Measurements from ENCODE around the gene GTF2E1.

The GTF2E1 gene

GRCh38 chr3:120770891-120771290 lies 28.3 kb downstream of the GTF2E1 start:
- ChIA-PET CTCF (interaction anchor here (1.7 kb wide), 1 partner anchor 24 kb away, joined by 9 read pairs; no protein-coding TSS in a partner anchor), POLR2A (no interaction called here)

GRCh38 chr3:120772081-120772480 lies 29.5 kb downstream of the GTF2E1 start:
- no peak overlapping the region for H3K27ac ChIP-seq (ENCODE audit: extremely low read depth, low read depth, low read length)
- H3K4me1 ChIP-seq (ENCODE audit: control insufficient read depth, insufficient read depth, low read length): peaks cover 4% of the 10 kb centered on the region; the same call in 1 of the 2 replicates
- POLR2A ChIA-PET: no interaction called here
- H3K9me3 ChIP-seq (ENCODE audit: control insufficient read depth, insufficient read depth, low read depth, low read length): no peaks in the 10 kb centered on the region
- no peak for TF ChIP-seq ZNF335 (tag by site-specific recombination; conservative IDR thresholded peaks at IDR 0.05)
- no peak for TF ChIP-seq ZNF521 (tag by site-specific recombination; IDR thresholded peaks at IDR 0.05)
- no peak for TF ChIP-seq ZBTB20 (tag by site-specific recombination; IDR thresholded peaks at IDR 0.05)
- TF ChIP-seq BCL11A (tag by site-specific recombination; IDR thresholded peaks at IDR 0.05; ENCODE audit: low read depth): no peak
- no peak for TF ChIP-seq ZNF23 (tag by site-specific recombination; IDR thresholded peaks at IDR 0.05; ENCODE audit: borderline replicate concordance)
- TF ChIP-seq ZNF549 (tag by site-specific recombination; IDR thresholded peaks at IDR 0.05): no peak
- TF ChIP-seq, protein P1, sequence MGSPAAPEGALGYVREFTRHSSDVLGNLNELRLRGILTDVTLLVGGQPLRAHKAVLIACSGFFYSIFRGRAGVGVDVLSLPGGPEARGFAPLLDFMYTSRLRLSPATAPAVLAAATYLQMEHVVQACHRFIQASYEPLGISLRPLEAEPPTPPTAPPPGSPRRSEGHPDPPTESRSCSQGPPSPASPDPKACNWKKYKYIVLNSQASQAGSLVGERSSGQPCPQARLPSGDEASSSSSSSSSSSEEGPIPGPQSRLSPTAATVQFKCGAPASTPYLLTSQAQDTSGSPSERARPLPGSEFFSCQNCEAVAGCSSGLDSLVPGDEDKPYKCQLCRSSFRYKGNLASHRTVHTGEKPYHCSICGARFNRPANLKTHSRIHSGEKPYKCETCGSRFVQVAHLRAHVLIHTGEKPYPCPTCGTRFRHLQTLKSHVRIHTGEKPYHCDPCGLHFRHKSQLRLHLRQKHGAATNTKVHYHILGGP (tag by site-specific recombination; IDR thresholded peaks at IDR 0.05): no peak
- TF ChIP-seq ZNF837 (tag by site-specific recombination; IDR thresholded peaks at IDR 0.05): no peak
- H3K4me3 ChIP-seq (ENCODE audit: low read depth, low read length): no peak overlapping the region
- CTCF ChIA-PET: interaction anchor here (0.6 to 1.7 kb wide), 3 partner anchors 21 to 134 kb away, joined by 3 to 9 read pairs (median 3); no protein-coding TSS in a partner anchor
- peaks cover 0 to 27% of the 10 kb centered on the region in 2 experiments; a peak in 1 of 3 replicates for H3K36me3 ChIP-seq (ENCODE audit: control insufficient read depth in 2 of 2, insufficient read depth in 1 of 2, low read length in 2 of 2)

More at GRCh38 chr3:120770891-120771290, 28.3 kb downstream of the GTF2E1 start:
- no peak overlapping the region for H3K4me3 ChIP-seq (ENCODE audit: low read depth, low read length)
- no peaks in the 10 kb centered on the region for H3K9me3 ChIP-seq (ENCODE audit: control insufficient read depth, insufficient read depth, low read depth, low read length)
- H3K36me3 ChIP-seq (ENCODE audit: control insufficient read depth in 2 of 2, insufficient read depth in 1 of 2, low read length in 2 of 2): peaks cover 0 to 16% of the 10 kb centered on the region in 2 experiments; a peak in 1 of 3 replicates
- TF ChIP-seq ZBTB21 (tag by site-specific recombination; IDR thresholded peaks at IDR 0.05) (no peak), ZNF76 (tag by site-specific recombination; IDR thresholded peaks at IDR 0.05; ENCODE audit: borderline replicate concordance, low read depth) (no peak), YY1 (tag by site-specific recombination; IDR thresholded peaks at IDR 0.05) (no peak), SETDB1 (IDR thresholded peaks at IDR 0.05; ENCODE audit: insufficient read length, low read length) (no peak), INSM2 (tag by site-specific recombination; IDR thresholded peaks at IDR 0.05) (no peak), ZNF692 (tag by site-specific recombination; IDR thresholded peaks at IDR 0.05) (no peak), ZNF138 (tag by site-specific recombination; IDR thresholded peaks at IDR 0.05; ENCODE audit: borderline replicate concordance) (no peak)
- TF ChIP-seq, protein P2, sequence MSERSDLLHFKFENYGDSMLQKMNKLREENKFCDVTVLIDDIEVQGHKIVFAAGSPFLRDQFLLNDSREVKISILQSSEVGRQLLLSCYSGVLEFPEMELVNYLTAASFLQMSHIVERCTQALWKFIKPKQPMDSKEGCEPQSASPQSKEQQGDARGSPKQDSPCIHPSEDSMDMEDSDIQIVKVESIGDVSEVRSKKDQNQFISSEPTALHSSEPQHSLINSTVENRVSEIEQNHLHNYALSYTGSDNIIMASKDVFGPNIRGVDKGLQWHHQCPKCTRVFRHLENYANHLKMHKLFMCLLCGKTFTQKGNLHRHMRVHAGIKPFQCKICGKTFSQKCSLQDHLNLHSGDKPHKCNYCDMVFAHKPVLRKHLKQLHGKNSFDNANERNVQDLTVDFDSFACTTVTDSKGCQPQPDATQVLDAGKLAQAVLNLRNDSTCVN (tag by site-specific recombination; optimal IDR thresholded peaks at IDR 0.05): no peak
- H3K4me1 ChIP-seq (ENCODE audit: control insufficient read depth, insufficient read depth, low read length): peaks cover 14% of the 10 kb centered on the region
- H3K27ac ChIP-seq (ENCODE audit: extremely low read depth, low read depth, low read length): no peak overlapping the region

DNA sequence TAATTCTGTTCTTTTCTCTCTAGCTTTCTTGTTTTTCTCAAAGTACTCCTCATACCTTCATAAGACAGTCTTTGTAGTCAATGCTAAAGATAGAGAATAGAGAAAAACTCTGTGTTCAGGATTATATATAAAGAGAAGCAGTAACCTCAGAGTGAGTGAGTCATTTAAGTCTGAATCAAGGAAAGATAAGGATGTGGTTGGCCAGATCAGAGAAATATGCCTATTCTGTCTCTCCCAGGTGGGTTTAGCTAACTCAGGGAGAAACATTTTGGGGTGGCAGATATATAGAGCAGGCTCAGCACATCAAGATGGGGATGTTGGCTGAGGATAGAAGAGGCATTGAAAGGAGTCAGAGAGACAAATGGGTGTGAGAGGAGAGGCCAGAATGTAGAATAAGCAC lies 31.4 kb downstream of the GTF2E1 start:
- no peak overlapping the region for H3K27ac ChIP-seq (ENCODE audit: extremely low read depth, low read depth, low read length)
- CTCF ChIA-PET: no interaction called here
- TF ChIP-seq SP7 (tag by site-specific recombination; IDR thresholded peaks at IDR 0.05) (no peak), KLF17 (tag by site-specific recombination; IDR thresholded peaks at IDR 0.05) (no peak)
- TF ChIP-seq, protein P3, sequence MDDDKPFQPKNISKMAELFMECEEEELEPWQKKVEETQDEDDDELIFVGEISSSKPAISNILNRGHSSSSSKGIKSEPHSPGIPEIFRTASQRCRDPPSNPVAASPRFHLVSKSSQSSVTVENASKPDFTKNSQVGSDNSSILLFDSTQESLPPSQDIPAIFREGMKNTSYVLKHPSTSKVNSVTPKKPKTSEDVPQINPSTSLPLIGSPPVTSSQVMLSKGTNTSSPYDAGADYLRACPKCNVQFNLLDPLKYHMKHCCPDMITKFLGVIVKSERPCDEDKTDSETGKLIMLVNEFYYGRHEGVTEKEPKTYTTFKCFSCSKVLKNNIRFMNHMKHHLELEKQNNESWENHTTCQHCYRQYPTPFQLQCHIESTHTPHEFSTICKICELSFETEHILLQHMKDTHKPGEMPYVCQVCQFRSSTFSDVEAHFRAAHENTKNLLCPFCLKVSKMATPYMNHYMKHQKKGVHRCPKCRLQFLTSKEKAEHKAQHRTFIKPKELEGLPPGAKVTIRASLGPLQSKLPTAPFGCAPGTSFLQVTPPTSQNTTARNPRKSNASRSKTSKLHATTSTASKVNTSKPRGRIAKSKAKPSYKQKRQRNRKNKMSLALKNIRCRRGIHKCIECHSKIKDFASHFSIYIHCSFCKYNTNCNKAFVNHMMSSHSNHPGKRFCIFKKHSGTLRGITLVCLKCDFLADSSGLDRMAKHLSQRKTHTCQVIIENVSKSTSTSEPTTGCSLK (tag by site-specific recombination; IDR thresholded peaks at IDR 0.05): no peak
- TF ChIP-seq, protein P4, sequence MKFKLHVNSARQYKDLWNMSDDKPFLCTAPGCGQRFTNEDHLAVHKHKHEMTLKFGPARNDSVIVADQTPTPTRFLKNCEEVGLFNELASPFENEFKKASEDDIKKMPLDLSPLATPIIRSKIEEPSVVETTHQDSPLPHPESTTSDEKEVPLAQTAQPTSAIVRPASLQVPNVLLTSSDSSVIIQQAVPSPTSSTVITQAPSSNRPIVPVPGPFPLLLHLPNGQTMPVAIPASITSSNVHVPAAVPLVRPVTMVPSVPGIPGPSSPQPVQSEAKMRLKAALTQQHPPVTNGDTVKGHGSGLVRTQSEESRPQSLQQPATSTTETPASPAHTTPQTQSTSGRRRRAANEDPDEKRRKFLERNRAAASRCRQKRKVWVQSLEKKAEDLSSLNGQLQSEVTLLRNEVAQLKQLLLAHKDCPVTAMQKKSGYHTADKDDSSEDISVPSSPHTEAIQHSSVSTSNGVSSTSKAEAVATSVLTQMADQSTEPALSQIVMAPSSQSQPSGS (tag by site-specific recombination; IDR thresholded peaks at IDR 0.05; ENCODE audit: low read depth): no peak

More for the DNA sequence above, 31.4 kb downstream of the GTF2E1 start:
- H3K9me3 ChIP-seq (ENCODE audit: control insufficient read depth, insufficient read depth, low read depth, low read length): no peaks in the 10 kb centered on the region
- H3K4me1 ChIP-seq (ENCODE audit: control insufficient read depth, insufficient read depth, low read length): no peaks in the 10 kb centered on the region
- POLR2A ChIA-PET: no interaction called here
- no peak overlapping the region for H3K4me3 ChIP-seq (ENCODE audit: low read depth, low read length)
- H3K36me3 ChIP-seq (ENCODE audit: control insufficient read depth in 2 of 2, insufficient read depth in 1 of 2, low read length in 2 of 2): peaks cover 0 to 30% of the 10 kb centered on the region in 2 experiments; a peak in 1 of 3 replicates

All from HEK293 (cell line).